Stomach smooth muscle (tissue), 2 donors: Measurements from ENCODE around the gene KCNG4.

ENCODE experiments used
- H3K27ac ChIP-seq: one replicate; pipeline ENCODE4 v1.7.0; 2013; ENCODE audit warnings: mild to moderate bottlenecking, low read length, inconsistent platforms
- H3K27me3 ChIP-seq, 2 donors: one replicate each; pipeline ENCODE4 v1.7.0; 2013; ENCODE audit warnings: low read length in 2 of 2; ENCODE audit not compliant: insufficient read depth in 2 of 2, control insufficient read depth in 1 of 2
- H3K36me3 ChIP-seq, 2 donors: one replicate each; pipeline ENCODE4 v1.7.0; 2013; ENCODE audit warnings: low read length in 2 of 2; ENCODE audit not compliant: control insufficient read depth in 2 of 2, insufficient read depth in 2 of 2
- H3K4me1 ChIP-seq: one replicate; pipeline ENCODE4 v1.7.0; 2013; ENCODE audit warnings: low read length; ENCODE audit not compliant: control insufficient read depth, insufficient read depth
- H3K4me3 ChIP-seq, 2 donors: one replicate each; pipeline ENCODE4 v1.7.0; 2013; ENCODE audit warnings: low read length in 2 of 2
- H3K9ac ChIP-seq, 2 donors: one replicate each; pipeline ENCODE4 v1.7.0; 2013; ENCODE audit warnings: low read length in 2 of 2, mild to moderate bottlenecking in 1 of 2
- H3K9me3 ChIP-seq, 2 donors: one replicate each; pipeline ENCODE4 v1.7.0; 2013; ENCODE audit warnings: low read length in 2 of 2; ENCODE audit not compliant: control insufficient read depth in 2 of 2
- donor health status: healthy.
- donor health status: Pancreatic carcinoma.

KCNG4 gene

GRCh38 chr16:84175350-84176081 is 64.3 kb downstream of the KCNG4 start:
- no peak overlapping the region for H3K4me3 ChIP-seq
- H3K36me3 ChIP-seq, result peaks cover 1 to 2% of the 10 kb centered on the region in 2 donors
- peaks cover 28% of the 10 kb centered on the region for H3K4me1 ChIP-seq
- no peaks in the 10 kb centered on the region for H3K9me3 ChIP-seq
- H3K27me3 ChIP-seq, result no peaks in the 10 kb centered on the region
- H3K27ac ChIP-seq, result no peak overlapping the region
- no peak overlapping the region for H3K9ac ChIP-seq

- Histone ChIP-seq H3K36me3 (peaks cover 0 to 2% of the 10 kb centered on the region in 2 donors), H3K27ac (no peak overlapping the region), H3K27me3 (no peaks in the 10 kb centered on the region), H3K9me3 (no peaks in the 10 kb centered on the region), H3K9ac (no peak overlapping the region), H3K4me1 (peaks cover 28% of the 10 kb centered on the region), H3K4me3 (no peak overlapping the region)
Observed at GRCh38 chr16:84174396-84174795, 65.4 kb downstream of the KCNG4 start.

- no peak overlapping the region for H3K27ac ChIP-seq
- H3K9me3 ChIP-seq, result no peaks in the 10 kb centered on the region
- H3K4me3 ChIP-seq, result no peak overlapping the region
- peaks cover 3 to 4% of the 10 kb centered on the region in 2 donors for H3K27me3 ChIP-seq
- H3K9ac ChIP-seq, result no peak overlapping the region
- H3K4me1 ChIP-seq, result no peaks in the 10 kb centered on the region
- H3K36me3 ChIP-seq, result no peaks in the 10 kb centered on the region
Observed at GRCh38 chr16:84169765-84170310, 70.0 kb downstream of the KCNG4 start.
